Bronchial epithelial cell (primary cell): ENCODE data around the gene SP4. TPM values are rescaled to one million over a fixed set of nuclear protein-coding genes. Genes with fewer than 3 reads are reported as not detected.
A peak's percentile ranks its signal among the peaks of the same experiment; 100 is the strongest.

ENCODE experiments used
- DNase-seq: peaks from one replicate; pipeline ENCODE4 v3.0.0-alpha.2; 2010; ENCODE audit warnings: low read depth
- FAIRE-seq: peaks from 2 replicates; lab custom pipeline; 2011; peaks lifted over from hg19 to GRCh38; lab: Jason Lieb, UNC
- H3K27me3 ChIP-seq: 2 replicates; pipeline ENCODE4 v1.5.1; 2011; ENCODE audit warnings: low read length; ENCODE audit not compliant: control insufficient read depth, insufficient read depth
- H3K36me3 ChIP-seq: 2 replicates; pipeline ENCODE4 v1.5.1; 2011; ENCODE audit warnings: low read length; ENCODE audit not compliant: control insufficient read depth, insufficient read depth
- H3K4me3 ChIP-seq: 2 replicates; pipeline ENCODE4 v1.5.1; 2011; ENCODE audit warnings: mild to moderate bottlenecking, low read depth, low read length, control low read depth
- CTCF ChIP-seq: IDR thresholded peaks from 2 replicates; pipeline ENCODE4 v1.5.1; 2011; ENCODE audit warnings: mild to moderate bottlenecking, moderate library complexity, low read length, control low read depth, inconsistent platforms; ENCODE audit not compliant: insufficient read depth, severe bottlenecking
- total RNA-seq: library from RNA; depleted of rRNA; stranded (reverse); fragments of >200 nt; gene quantifications from 2 replicates; pipeline ENCODE4 v1.2.1, GENCODE V29; 2014

The SP4 gene
- 5.3 and 7.3 TPM in 2 replicates for total RNA-seq

GRCh38 chr7:21427871-21428658 lies at the start of gene SP4:
TSS of gene SP4 (plus strand) at chr7:21428083. CDS start at chr7:21428252, 169 bp downstream.
- H3K27me3 ChIP-seq, result no peaks in the 10 kb centered on the region
- FAIRE-seq (no peak), DNase-seq (peak; percentile 82)
- H3K36me3 ChIP-seq, result no peaks in the 10 kb centered on the region
- H3K4me3 ChIP-seq, result peak within 1 kb of the TSS; percentile 83
- TF ChIP-seq CTCF, result no peak

GRCh38 chr7:21383227-21384220 lies 44.4 kb upstream of the SP4 start:
- Histone ChIP-seq H3K27me3 (no peaks in the 10 kb centered on the region), H3K36me3 (no peaks in the 10 kb centered on the region), H3K4me3 (no peak overlapping the region)
- DNase-seq (no peak), FAIRE-seq (no peak)
- no peak for TF ChIP-seq CTCF

- no peak for FAIRE-seq
- no peak for DNase-seq
- no peaks in the 10 kb centered on the region for H3K36me3 ChIP-seq
- H3K27me3 ChIP-seq, result peaks cover 2% of the 10 kb centered on the region
- no peak overlapping the region for H3K4me3 ChIP-seq
- TF ChIP-seq CTCF, result no peak
Observed at GRCh38 chr7:21393937-21394336, 33.9 kb upstream of the SP4 start.

GRCh38 chr7:21401944-21402343 lies 25.9 kb upstream of the SP4 start:
- DNase-seq, result no peak
- no peaks in the 10 kb centered on the region for H3K27me3 ChIP-seq
- no peak for FAIRE-seq
- TF ChIP-seq CTCF, result no peak
- H3K36me3 ChIP-seq, result no peaks in the 10 kb centered on the region
- no peak overlapping the region for H3K4me3 ChIP-seq

GRCh38 chr7:21407796-21408480 lies 19.9 kb upstream of the SP4 start:
- no peaks in the 10 kb centered on the region for H3K36me3 ChIP-seq
- no peak overlapping the region for H3K4me3 ChIP-seq
- DNase-seq (peak; percentile 45), FAIRE-seq (no peak)
- H3K27me3 ChIP-seq, result no peaks in the 10 kb centered on the region
- no peak for TF ChIP-seq CTCF
